ENCODE data around the gene ADAMTSL3. TPM values are rescaled to one million over a fixed set of nuclear protein-coding genes. Genes with fewer than 3 reads are reported as not detected.

The ADAMTSL3 gene
- total RNA-seq, 1 donor from 2014 or later, result 0.07 TPM

- Mint-ChIP-seq H3K36me3 (ENCODE audit: low read depth) (no peaks in the 10 kb centered on the region), H3K4me3 (ENCODE audit: low read depth) (no peak overlapping the region), H3K27ac (no peak overlapping the region), H3K27me3 (ENCODE audit: low read depth) (peaks cover 9% of the 10 kb centered on the region), H3K4me1 (ENCODE audit: low read depth) (peaks cover 1% of the 10 kb centered on the region), H3K9me3 (no peaks in the 10 kb centered on the region)
- DNase-seq (ENCODE audit: low spot score), result no peak
- intact Hi-C loops (cut with micrococcal nuclease), result no loop called here
Measured at GRCh38 chr15:83866692-83867091, 212.8 kb downstream of the ADAMTSL3 start.

GRCh38 chr15:83869341-83869740, 215.4 kb downstream of the ADAMTSL3 start:
- Mint-ChIP-seq H3K27me3 (ENCODE audit: low read depth) (peaks cover 4% of the 10 kb centered on the region), H3K4me1 (ENCODE audit: low read depth) (peaks cover 7% of the 10 kb centered on the region), H3K9me3 (no peaks in the 10 kb centered on the region), H3K27ac (no peak overlapping the region), H3K4me3 (ENCODE audit: low read depth) (no peak overlapping the region), H3K36me3 (ENCODE audit: low read depth) (no peaks in the 10 kb centered on the region)
- no peak for DNase-seq (ENCODE audit: low spot score)
- intact Hi-C loops (cut with micrococcal nuclease), result no loop called here

GRCh38 chr15:83871808-83872559, 218.1 kb downstream of the ADAMTSL3 start:
- no peak overlapping the region for H3K27ac Mint-ChIP-seq
- H3K36me3 Mint-ChIP-seq (ENCODE audit: low read depth), result no peaks in the 10 kb centered on the region
- DNase-seq (ENCODE audit: low spot score), result no peak
- H3K4me1 Mint-ChIP-seq (ENCODE audit: low read depth), result peaks cover 7% of the 10 kb centered on the region
- intact Hi-C loops (cut with micrococcal nuclease), result no loop called here
- peaks cover 4% of the 10 kb centered on the region for H3K27me3 Mint-ChIP-seq (ENCODE audit: low read depth)
- H3K4me3 Mint-ChIP-seq (ENCODE audit: low read depth), result no peak overlapping the region
- no peaks in the 10 kb centered on the region for H3K9me3 Mint-ChIP-seq

- intact Hi-C loops (cut with micrococcal nuclease), result no loop called here
- peaks cover 7% of the 10 kb centered on the region for H3K4me1 Mint-ChIP-seq (ENCODE audit: low read depth)
Measured at GRCh38 chr15:83873966-83874365, 220.0 kb downstream of the ADAMTSL3 start.

GRCh38 chr15:83880529-83880928, 226.6 kb downstream of the ADAMTSL3 start:
- intact Hi-C loops (cut with micrococcal nuclease), result no loop called here
- no peaks in the 10 kb centered on the region for H3K9me3 Mint-ChIP-seq
- H3K36me3 Mint-ChIP-seq (ENCODE audit: low read depth), result no peaks in the 10 kb centered on the region
- H3K4me3 Mint-ChIP-seq (ENCODE audit: low read depth), result no peak overlapping the region
- peaks cover 16% of the 10 kb centered on the region for H3K27me3 Mint-ChIP-seq (ENCODE audit: low read depth)
- H3K27ac Mint-ChIP-seq, result no peak overlapping the region
- no peak for DNase-seq (ENCODE audit: low spot score)
- H3K4me1 Mint-ChIP-seq (ENCODE audit: low read depth), result no peaks in the 10 kb centered on the region

More at GRCh38 chr15:83873966-83874365, 220.0 kb downstream of the ADAMTSL3 start:
- DNase-seq (ENCODE audit: low spot score), result no peak
- H3K4me3 Mint-ChIP-seq (ENCODE audit: low read depth), result no peak overlapping the region
- H3K27me3 Mint-ChIP-seq (ENCODE audit: low read depth), result peaks cover 7% of the 10 kb centered on the region
- no peaks in the 10 kb centered on the region for H3K9me3 Mint-ChIP-seq
- no peak overlapping the region for H3K27ac Mint-ChIP-seq
- H3K36me3 Mint-ChIP-seq (ENCODE audit: low read depth), result no peaks in the 10 kb centered on the region

- no peaks in the 10 kb centered on the region for H3K9me3 Mint-ChIP-seq
- H3K4me3 Mint-ChIP-seq (ENCODE audit: low read depth), result no peak overlapping the region
- no peaks in the 10 kb centered on the region for H3K4me1 Mint-ChIP-seq (ENCODE audit: low read depth)
- no peak for DNase-seq (ENCODE audit: low spot score)
- H3K27ac Mint-ChIP-seq, result no peak overlapping the region
- intact Hi-C loops (cut with micrococcal nuclease), result no loop called here
- no peaks in the 10 kb centered on the region for H3K36me3 Mint-ChIP-seq (ENCODE audit: low read depth)
- H3K27me3 Mint-ChIP-seq (ENCODE audit: low read depth), result peaks cover 16% of the 10 kb centered on the region
Measured at GRCh38 chr15:83881156-83881555, 227.2 kb downstream of the ADAMTSL3 start.

- H3K36me3 Mint-ChIP-seq (ENCODE audit: low read depth), result no peaks in the 10 kb centered on the region
- no peak for DNase-seq (ENCODE audit: low spot score)
- H3K4me3 Mint-ChIP-seq (ENCODE audit: low read depth), result no peak overlapping the region
- H3K27me3 Mint-ChIP-seq (ENCODE audit: low read depth), result peaks cover 20% of the 10 kb centered on the region
- no peak overlapping the region for H3K27ac Mint-ChIP-seq
- no peaks in the 10 kb centered on the region for H3K9me3 Mint-ChIP-seq
- peaks cover 14% of the 10 kb centered on the region for H3K4me1 Mint-ChIP-seq (ENCODE audit: low read depth)
- intact Hi-C loops (cut with micrococcal nuclease), result no loop called here
Measured at GRCh38 chr15:83886321-83886720, 232.4 kb downstream of the ADAMTSL3 start.

GRCh38 chr15:83887404-83887803, 233.5 kb downstream of the ADAMTSL3 start:
- no peak overlapping the region for H3K27ac Mint-ChIP-seq
- H3K36me3 Mint-ChIP-seq (ENCODE audit: low read depth), result no peaks in the 10 kb centered on the region
- peaks cover 14% of the 10 kb centered on the region for H3K4me1 Mint-ChIP-seq (ENCODE audit: low read depth)
- H3K9me3 Mint-ChIP-seq, result no peaks in the 10 kb centered on the region
- DNase-seq (ENCODE audit: low spot score), result no peak
- intact Hi-C loops (cut with micrococcal nuclease), result no loop called here
- peaks cover 20% of the 10 kb centered on the region for H3K27me3 Mint-ChIP-seq (ENCODE audit: low read depth)
- H3K4me3 Mint-ChIP-seq (ENCODE audit: low read depth), result no peak overlapping the region

- Mint-ChIP-seq H3K27me3 (ENCODE audit: low read depth) (peaks cover 20% of the 10 kb centered on the region), H3K9me3 (no peaks in the 10 kb centered on the region), H3K36me3 (ENCODE audit: low read depth) (no peaks in the 10 kb centered on the region), H3K4me1 (ENCODE audit: low read depth) (peaks cover 14% of the 10 kb centered on the region), H3K4me3 (ENCODE audit: low read depth) (no peak overlapping the region), H3K27ac (no peak overlapping the region)
- intact Hi-C loops (cut with micrococcal nuclease), result no loop called here
- DNase-seq (ENCODE audit: low spot score), result no peak
Measured at GRCh38 chr15:83887961-83888360, 234.0 kb downstream of the ADAMTSL3 start.

GRCh38 chr15:83889995-83890394, 236.1 kb downstream of the ADAMTSL3 start:
- Mint-ChIP-seq H3K27me3 (ENCODE audit: low read depth) (peaks cover 24% of the 10 kb centered on the region), H3K27ac (no peak overlapping the region), H3K4me1 (ENCODE audit: low read depth) (peaks cover 14% of the 10 kb centered on the region), H3K4me3 (ENCODE audit: low read depth) (no peak overlapping the region), H3K9me3 (no peaks in the 10 kb centered on the region), H3K36me3 (ENCODE audit: low read depth) (no peaks in the 10 kb centered on the region)
- DNase-seq (ENCODE audit: low spot score), result no peak
- intact Hi-C loops (cut with micrococcal nuclease), result loop anchor here (2.0 kb wide), 1 partner anchor 39 kb away; no protein-coding TSS in a partner anchor

- Mint-ChIP-seq H3K27me3 (ENCODE audit: low read depth) (peaks cover 26% of the 10 kb centered on the region), H3K36me3 (ENCODE audit: low read depth) (no peaks in the 10 kb centered on the region), H3K4me3 (ENCODE audit: low read depth) (no peak overlapping the region), H3K9me3 (no peaks in the 10 kb centered on the region), H3K4me1 (ENCODE audit: low read depth) (peaks cover 14% of the 10 kb centered on the region), H3K27ac (no peak overlapping the region)
- intact Hi-C loops (cut with micrococcal nuclease), result loop anchor here (2.0 kb wide), 1 partner anchor 38 kb away; no protein-coding TSS in a partner anchor
- no peak for DNase-seq (ENCODE audit: low spot score)
Measured at GRCh38 chr15:83890587-83890986, 236.7 kb downstream of the ADAMTSL3 start.

- intact Hi-C loops (cut with micrococcal nuclease), result no loop called here
- Mint-ChIP-seq H3K4me1 (ENCODE audit: low read depth) (peaks cover 12% of the 10 kb centered on the region), H3K4me3 (ENCODE audit: low read depth) (no peak overlapping the region)
Measured at GRCh38 chr15:83892498-83892897, 238.6 kb downstream of the ADAMTSL3 start.

GRCh38 chr15:83893308-83893707, 239.4 kb downstream of the ADAMTSL3 start:
- peaks cover 12% of the 10 kb centered on the region for H3K4me1 Mint-ChIP-seq (ENCODE audit: low read depth)
- no peak for DNase-seq (ENCODE audit: low spot score)
- intact Hi-C loops (cut with micrococcal nuclease), result no loop called here
- H3K27me3 Mint-ChIP-seq (ENCODE audit: low read depth), result peaks cover 33% of the 10 kb centered on the region
- H3K27ac Mint-ChIP-seq, result no peak overlapping the region
- no peak overlapping the region for H3K4me3 Mint-ChIP-seq (ENCODE audit: low read depth)
- H3K9me3 Mint-ChIP-seq, result no peaks in the 10 kb centered on the region
- no peaks in the 10 kb centered on the region for H3K36me3 Mint-ChIP-seq (ENCODE audit: low read depth)

More at GRCh38 chr15:83892498-83892897, 238.6 kb downstream of the ADAMTSL3 start:
- no peak for DNase-seq (ENCODE audit: low spot score)
- Mint-ChIP-seq H3K9me3 (no peaks in the 10 kb centered on the region), H3K36me3 (ENCODE audit: low read depth) (no peaks in the 10 kb centered on the region), H3K27ac (no peak overlapping the region), H3K27me3 (ENCODE audit: low read depth) (peaks cover 28% of the 10 kb centered on the region)

All from activated T-helper 2 cell treated with anti-CD3 and anti-CD28 coated beads, Interferon-gamma antibody, Interleukin-2, Interleukin-4, amounts not matched to agents 10 μg/mL and 5 μg/mL and 100 μg/mL, durations not matched to agents 14 hours and 24 hours and 36 hours (primary cell).